DND-41 (cell line): Measurements from ENCODE around the gene EBI3.
A peak's percentile ranks its signal among the peaks of the same experiment; 100 is the strongest.
"Not testable (repeated sequence)": the region's sequence is repeated elsewhere in the genome, so short reads cannot be mapped to it uniquely, and the experiment has no call there.

ENCODE experiments used
- ATAC-seq: fragments of 200-7000 bp; cut with Tn5 transposase; 3 replicates; pipeline ENCODE4 v1.9.1; 2021; ENCODE audit warnings: low read depth; ENCODE audit not compliant: insufficient read depth
- DNase-seq: peaks from one replicate; pipeline ENCODE4 v3.0.0-alpha.2; 2020
- H2AFZ ChIP-seq: 2 replicates; pipeline ENCODE4 v1.6.0; 2012; ENCODE audit warnings: low read depth, low read length
- H3K27ac ChIP-seq: 2 replicates; pipeline ENCODE4 v1.5.1; 2012; ENCODE audit warnings: low read length, inconsistent platforms
- H3K27me3 ChIP-seq: fragments of 200-600 bp; sonication (generic); 2 replicates; pipeline ENCODE4 v1.6.0; 2012; ENCODE audit warnings: low read length, mild to moderate bottlenecking, inconsistent platforms; ENCODE audit not compliant: insufficient read depth, poor library complexity
- H3K36me3 ChIP-seq: 2 replicates; pipeline ENCODE4 v1.5.1; 2012; ENCODE audit warnings: low read length, inconsistent platforms; ENCODE audit not compliant: insufficient read depth
- H3K4me1 ChIP-seq: 2 replicates; pipeline ENCODE4 v1.5.1; 2012; ENCODE audit warnings: mild to moderate bottlenecking, low read length; ENCODE audit not compliant: insufficient read depth
- H3K4me2 ChIP-seq: 2 replicates; pipeline ENCODE4 v1.6.0; 2012; ENCODE audit warnings: mild to moderate bottlenecking, moderate library complexity, low read length, inconsistent platforms; ENCODE audit not compliant: insufficient read depth
- H3K4me3 ChIP-seq, 2 experiments: fragments of 200-600 bp in 1 of 2; shearing (Covaris generic) in 1 of 2; 2 replicates each; pipeline ENCODE4 v1.5.1; 2012 to 2016; ENCODE audit warnings: inconsistent platforms in 2 of 2, low read length in 2 of 2, mild to moderate bottlenecking in 2 of 2, low read depth in 1 of 2, moderate library complexity in 1 of 2
- H3K79me2 ChIP-seq: 2 replicates; pipeline ENCODE4 v1.6.0; 2012; ENCODE audit warnings: low read length, inconsistent platforms; ENCODE audit not compliant: insufficient read depth
- H3K9ac ChIP-seq: 2 replicates; pipeline ENCODE4 v1.6.0; 2012; ENCODE audit warnings: low read depth, mild to moderate bottlenecking, inconsistent platforms, low read length, moderate library complexity
- H3K9me3 ChIP-seq: 2 replicates; pipeline ENCODE4 v1.5.1; 2012; ENCODE audit warnings: low read length, moderate library complexity, mild to moderate bottlenecking, inconsistent platforms; ENCODE audit not compliant: insufficient read depth, severe bottlenecking
- H4K20me1 ChIP-seq: 2 replicates; pipeline ENCODE4 v1.6.0; 2012; ENCODE audit warnings: low read length; ENCODE audit not compliant: insufficient read depth
- CTCF ChIP-seq: IDR thresholded peaks from 2 replicates; pipeline ENCODE4 v1.5.1; 2012; ENCODE audit warnings: borderline replicate concordance, low read length, moderate library complexity, mild to moderate bottlenecking; ENCODE audit not compliant: poor library complexity, severe bottlenecking; ENCODE audit errors: extremely low read depth
- EZH2 ChIP-seq: IDR thresholded peaks from 3 replicates; pipeline ENCODE4 v1.6.1; 2012; ENCODE audit warnings: borderline replicate concordance, low read depth, mild to moderate bottlenecking, moderate library complexity, low read length, inconsistent platforms; ENCODE audit not compliant: severe bottlenecking

EBI3 gene

GRCh38 chr19:4234862-4235201 is 5.5 kb downstream of the EBI3 start:
- TF ChIP-seq CTCF (no peak), EZH2 (no peak)
- DNase-seq (no peak), ATAC-seq (no peak)
- H2AFZ ChIP-seq, result no peak overlapping the region
- H3K4me1 ChIP-seq, result no peaks in the 10 kb centered on the region
- H3K27me3 ChIP-seq, result no peaks in the 10 kb centered on the region
- H3K79me2 ChIP-seq, result no peaks in the 10 kb centered on the region
- H3K9ac ChIP-seq, result no peak overlapping the region
- no peak overlapping the region for H3K4me3 ChIP-seq
- no peak overlapping the region for H3K27ac ChIP-seq
- H4K20me1 ChIP-seq, result no peaks in the 10 kb centered on the region
- H3K4me2 ChIP-seq, result no peak overlapping the region
- H3K9me3 ChIP-seq, result no peaks in the 10 kb centered on the region
- no peaks in the 10 kb centered on the region for H3K36me3 ChIP-seq

GRCh38 chr19:4237510-4237909 is 8.2 kb downstream of the EBI3 start:
- not testable (repeated sequence) for H3K27ac ChIP-seq, H3K4me1 ChIP-seq, H3K4me3 ChIP-seq, H4K20me1 ChIP-seq, H3K27me3 ChIP-seq, H3K79me2 ChIP-seq, H3K9me3 ChIP-seq, ATAC-seq, H2AFZ ChIP-seq, H3K9ac ChIP-seq, H3K4me2 ChIP-seq, H3K36me3 ChIP-seq, DNase-seq

- Histone ChIP-seq H3K4me2 (no peak overlapping the region), H3K4me1 (no peaks in the 10 kb centered on the region), H3K4me3 (no peak overlapping the region), H4K20me1 (no peaks in the 10 kb centered on the region), H3K79me2 (no peaks in the 10 kb centered on the region), H3K27ac (no peak overlapping the region), H2AFZ (no peak overlapping the region), H3K9me3 (no peaks in the 10 kb centered on the region), H3K27me3 (no peaks in the 10 kb centered on the region), H3K36me3 (no peaks in the 10 kb centered on the region), H3K9ac (no peak overlapping the region)
- DNase-seq (no peak), ATAC-seq (no peak)
- TF ChIP-seq EZH2 (no peak), CTCF (no peak)
Measured at GRCh38 chr19:4238831-4239230, 9.5 kb downstream of the EBI3 start.

GRCh38 chr19:4241824-4242430 is 12.6 kb downstream of the EBI3 start:
- H3K4me2 ChIP-seq, result no peak overlapping the region
- no peaks in the 10 kb centered on the region for H3K27me3 ChIP-seq
- H4K20me1 ChIP-seq, result no peaks in the 10 kb centered on the region
- H3K4me3 ChIP-seq, result no peak overlapping the region
- no peak overlapping the region for H3K9ac ChIP-seq
- H3K36me3 ChIP-seq, result no peaks in the 10 kb centered on the region
- no peaks in the 10 kb centered on the region for H3K79me2 ChIP-seq
- no peak overlapping the region for H3K27ac ChIP-seq
- H3K4me1 ChIP-seq, result peaks cover 9% of the 10 kb centered on the region
- DNase-seq (no peak), ATAC-seq (no peak)
- TF ChIP-seq EZH2 (no peak), CTCF (no peak)
- no peaks in the 10 kb centered on the region for H3K9me3 ChIP-seq
- H2AFZ ChIP-seq, result no peak overlapping the region

GRCh38 chr19:4245938-4246337 is 16.6 kb downstream of the EBI3 start:
- Histone ChIP-seq H4K20me1 (peaks cover 12% of the 10 kb centered on the region; the same call in 1 of the 2 replicates), H2AFZ (peak overlapping the region; percentile 85), H3K4me2 (peak overlapping the region; percentile 65), H3K9ac (peak overlapping the region; percentile 62), H3K27ac (peak overlapping the region; percentile 95), H3K4me1 (peaks cover 19% of the 10 kb centered on the region), H3K79me2 (peaks cover 19% of the 10 kb centered on the region), H3K36me3 (peaks cover 28% of the 10 kb centered on the region), H3K4me3 (peak overlapping the region in 1 of 2 experiments; percentile 62; a peak in 2 of 4 replicates)
- H3K27me3 ChIP-seq, ATAC-seq, H3K9me3 ChIP-seq, DNase-seq: not testable (repeated sequence)
